B cell (primary cell): Measurements from ENCODE around the gene UCN3. TPM values are rescaled to one million over a fixed set of nuclear protein-coding genes. Genes with fewer than 3 reads are reported as not detected.

Source experiments
- ATAC-seq: fragments of 200-7000 bp; cut with Tn5 transposase; one replicate; pipeline ENCODE4 v1.10.0; 2021; ENCODE audit warnings: low read depth, mild to moderate bottlenecking, moderate number of reproducible peaks, moderate library complexity
- CTCF ChIA-PET: fragments of 350-600 bp; sonication (Branson Sonifier 250); formaldehyde crosslinking; loops from one replicate; lab custom pipeline; 2021; ENCODE audit warnings: antibody characterized with exemption, inconsistent platforms; lab: Charles Lee
- POLR2A ChIA-PET: fragments of 350-600 bp; sonication (Branson Sonifier 250); formaldehyde crosslinking; loops from one replicate; lab custom pipeline; 2021; ENCODE audit warnings: antibody characterized with exemption; lab: Charles Lee
- DNase-seq: peaks from one replicate; pipeline ENCODE4 v3.0.0; 2013
- H2AFZ ChIP-seq: 2 replicates; pipeline ENCODE4 v1.6.1; 2012; ENCODE audit warnings: mild to moderate bottlenecking, low read depth, low read length; ENCODE audit not compliant: insufficient read depth, poor library complexity, severe bottlenecking
- H3K27ac ChIP-seq, 2 donors: 1 replicate in 1 of 2; 2 replicates in 1 of 2; pipeline ENCODE4 v1.5.1; 2012 to 2013; ENCODE audit warnings: low read length in 2 of 2, mild to moderate bottlenecking in 2 of 2, moderate library complexity in 1 of 2
- H3K27me3 ChIP-seq, 4 experiments: fragments of 200-600 bp in 1 of 4; sonication (generic) in 1 of 4; replicated peaks in 1 of 4; 1 replicate in 2 of 4; 2 replicates in 2 of 4; pipeline versions ENCODE4 v1.6.1 to v1.7.0; 2013 to 2016; ENCODE audit warnings: low read length in 3 of 4, mild to moderate bottlenecking in 2 of 4, mixed read lengths in 1 of 4, moderate library complexity in 1 of 4; ENCODE audit not compliant: insufficient read depth in 4 of 4, control insufficient read depth in 3 of 4; ENCODE audit errors: control extremely low read depth in 1 of 4
- H3K36me3 ChIP-seq, 2 experiments: replicated peaks in 1 of 2; 1 replicate in 1 of 2; 2 replicates in 1 of 2; pipeline versions ENCODE4 v1.6.1 to v1.7.1; 2013; ENCODE audit warnings: low read length in 1 of 2; ENCODE audit not compliant: insufficient read depth in 2 of 2, control insufficient read depth in 1 of 2; ENCODE audit errors: control extremely low read depth in 1 of 2, extremely low read depth in 1 of 2
- H3K4me1 ChIP-seq, 2 donors: fragments of 200-600 bp in 1 of 2; sonication (generic) in 1 of 2; 1 replicate in 1 of 2; 2 replicates in 1 of 2; pipeline versions ENCODE4 v1.5.1 to v1.6.1; 2013 to 2017; ENCODE audit warnings: low read length in 2 of 2; ENCODE audit not compliant: control insufficient read depth in 2 of 2, insufficient read depth in 2 of 2
- H3K4me2 ChIP-seq: replicated peaks from 2 replicates; pipeline ENCODE3; 2012; ENCODE audit warnings: mild to moderate bottlenecking, low read depth, low read length; ENCODE audit not compliant: poor library complexity, severe bottlenecking
- H3K4me3 ChIP-seq, 5 experiments: fragments of 200-600 bp in 1 of 5; sonication (generic) in 1 of 5; 1 replicate in 3 of 5; 2 replicates in 2 of 5; pipeline versions ENCODE4 v1.5.1 to v1.7.0; 2011 to 2016; ENCODE audit warnings: low read length in 4 of 5, mild to moderate bottlenecking in 4 of 5, low read depth in 2 of 5, control low read depth in 1 of 5, moderate library complexity in 1 of 5; ENCODE audit not compliant: insufficient read depth in 1 of 5; ENCODE audit errors: control extremely low read depth in 1 of 5, extremely low read depth in 1 of 5
- H3K79me2 ChIP-seq: fragments of 200-600 bp; sonication (generic); one replicate; pipeline ENCODE4 v1.6.0; 2016; ENCODE audit warnings: low read length; ENCODE audit not compliant: control insufficient read depth, insufficient read depth
- H3K9ac ChIP-seq: fragments of 200-600 bp; sonication (generic); 2 replicates; pipeline ENCODE4 v1.6.1; 2017; ENCODE audit warnings: mild to moderate bottlenecking, low read length, moderate library complexity
- H3K9me3 ChIP-seq, 3 donors: one replicate each; pipeline versions ENCODE4 v1.6.1 to v1.7.1; 2013; ENCODE audit warnings: low read length in 2 of 3; ENCODE audit not compliant: control insufficient read depth in 2 of 3, insufficient read depth in 1 of 3; ENCODE audit errors: control extremely low read depth in 1 of 3
- H4K20me1 ChIP-seq: 2 replicates; pipeline ENCODE4 v1.6.0; 2012; ENCODE audit warnings: mild to moderate bottlenecking, low read length; ENCODE audit not compliant: insufficient read depth, control insufficient read depth, poor library complexity, severe bottlenecking
- H3K27ac Mint-ChIP-seq: one replicate; pipeline ENCODE4 v1.8.0; 2021; ENCODE audit warnings: mixed read lengths
- H3K27me3 Mint-ChIP-seq: one replicate; pipeline ENCODE4 v1.8.0; 2021; ENCODE audit warnings: mixed read lengths
- H3K4me1 Mint-ChIP-seq: one replicate; pipeline ENCODE4 v1.8.0; 2021; ENCODE audit warnings: mixed read lengths
- H3K4me3 Mint-ChIP-seq: one replicate; pipeline ENCODE4 v1.8.0; 2021; ENCODE audit warnings: mixed read lengths
- H3K9me3 Mint-ChIP-seq: one replicate; pipeline ENCODE4 v1.8.0; 2022; ENCODE audit warnings: mixed read lengths; ENCODE audit not compliant: insufficient read depth
- CTCF ChIP-seq: fragments of 200-600 bp; IDR thresholded peaks from one replicate; pipeline ENCODE4 v1.8.0; 2022; ENCODE audit warnings: antibody characterized with exemption, mild to moderate bottlenecking
- EZH2 ChIP-seq: IDR thresholded peaks from 2 replicates; pipeline ENCODE4 v1.6.1; 2012; ENCODE audit warnings: borderline replicate concordance, low read depth, mild to moderate bottlenecking, moderate library complexity, low read length; ENCODE audit not compliant: insufficient read depth, poor library complexity, severe bottlenecking
- WGBS: methylation state at CpG from one replicate; pipeline ENCODE4 v1.1.5; 2013; ENCODE audit warnings: missing lambda C conversion rate; ENCODE audit not compliant: insufficient coverage; 5-methylcytosine and 5-hydroxymethylcytosine counted together
- intact Hi-C: fragments of 100-400 bp; cut with micrococcal nuclease; formaldehyde crosslinking; loops from one replicate; pipeline ENCODE4 v1.10.0; 2022
- polyA plus RNA-seq: library from polyadenylated mRNA; depleted of rRNA; stranded (reverse); fragments of >200 nt; gene quantifications from 2 replicates; pipeline ENCODE4 v1.2.3, GENCODE V29; 2012
- total RNA-seq, 2 donors: library from RNA; stranded (reverse); fragments of 120-200 nt in 1 of 2; gene quantifications; 1 replicate in 1 of 2; 2 replicates in 1 of 2; pipeline versions ENCODE4 v1.2.3 to v1.2.4, GENCODE V29; 2013 to 2022

The UCN3 gene
- total and polyA plus RNA-seq, 2 donors (not counting 1 experiment from before 2014, with no cell fraction given), result not detected

DNA sequence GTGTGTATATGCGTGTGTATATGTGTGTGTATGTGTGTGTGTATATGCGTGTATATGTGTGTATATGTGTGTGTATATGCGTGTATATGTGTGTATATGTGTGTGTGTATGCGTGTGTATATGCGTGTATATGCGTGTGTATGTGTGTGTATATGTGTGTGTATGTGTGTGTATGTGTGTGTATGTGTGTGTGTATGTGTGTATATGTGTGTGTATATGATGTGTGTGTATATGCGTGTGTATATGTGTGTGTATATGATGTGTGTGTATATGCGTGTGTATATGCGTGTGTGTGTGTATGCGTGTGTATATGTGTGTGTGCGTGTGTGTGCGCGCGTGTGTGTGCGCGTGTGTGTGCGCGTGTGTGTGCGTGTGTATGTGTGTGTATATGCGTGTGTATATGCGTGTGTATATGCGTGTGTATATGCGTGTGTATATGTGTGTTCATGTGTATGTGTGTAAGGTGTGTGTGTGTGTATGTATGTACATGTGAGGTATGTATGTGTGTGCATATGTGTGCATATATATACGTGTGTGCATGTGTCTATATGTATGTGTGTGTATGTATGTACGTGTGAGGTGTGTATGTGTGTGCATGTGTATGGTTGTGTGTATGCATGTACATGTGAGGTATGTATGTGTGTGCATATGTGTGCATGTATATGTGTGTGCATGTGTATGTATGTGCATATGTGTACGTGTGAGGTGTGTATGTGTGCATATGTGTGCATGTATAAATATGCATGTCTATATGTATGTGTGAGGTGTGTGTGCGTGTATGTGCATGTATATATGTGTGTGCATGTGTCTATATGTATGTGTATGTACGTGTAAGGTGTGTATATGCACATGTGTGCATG, 6.0 kb downstream of the UCN3 start:
- TF ChIP-seq CTCF (no peak), EZH2 (no peak)
- Histone ChIP-seq H4K20me1 (no peaks in the 10 kb centered on the region), H3K9ac (no peak overlapping the region), H2AFZ (no peak overlapping the region), H3K27ac (no peak overlapping the region), H3K36me3 (no peaks in the 10 kb centered on the region), H3K4me1 (no peaks in the 10 kb centered on the region), H3K9me3 (peaks cover 0 to 18% (median 0%) of the 10 kb centered on the region in 3 donors), H3K4me3 (no peak overlapping the region), H3K4me2 (no peak overlapping the region), H3K27me3 (peaks cover 0 to 8% (median 3%) of the 10 kb centered on the region in 4 experiments), H3K79me2 (no peaks in the 10 kb centered on the region)
- Mint-ChIP-seq H3K27me3 (peaks cover 14% of the 10 kb centered on the region), H3K4me3 (no peak overlapping the region), H3K4me1 (no peaks in the 10 kb centered on the region), H3K9me3 (peaks cover 7% of the 10 kb centered on the region), H3K27ac (peak overlapping the region; percentile 1)
- ChIA-PET POLR2A (no interaction called here), CTCF (no interaction called here)
- WGBS, result 88% methylated on average over 22 of the region's 28 CpGs
- intact Hi-C loops, result no loop called here
- ATAC-seq, result no peak
- no peak for DNase-seq

- H3K27ac Mint-ChIP-seq, result no peak overlapping the region
- ATAC-seq, result no peak
- no peaks in the 10 kb centered on the region for H4K20me1 ChIP-seq
- H3K79me2 ChIP-seq, result no peaks in the 10 kb centered on the region
- peaks cover 0 to 11% (median 3%) of the 10 kb centered on the region in 4 experiments for H3K27me3 ChIP-seq
- H3K27me3 Mint-ChIP-seq, result peaks cover 20% of the 10 kb centered on the region
- no peak overlapping the region for H3K4me2 ChIP-seq
- ChIA-PET POLR2A (no interaction called here), CTCF (no interaction called here)
- H3K4me3 Mint-ChIP-seq, result no peak overlapping the region
- peaks cover 7% of the 10 kb centered on the region for H3K9me3 Mint-ChIP-seq
- no peak overlapping the region for H3K4me3 ChIP-seq
- TF ChIP-seq EZH2 (no peak), CTCF (no peak)
- DNase-seq, result no peak
- H3K27ac ChIP-seq, result no peak overlapping the region
- intact Hi-C loops, result no loop called here
- WGBS, result 61% methylated on average over 2 of the region's 4 CpGs
- H3K9me3 ChIP-seq, result peaks cover 0 to 18% (median 0%) of the 10 kb centered on the region in 3 donors
- H3K4me1 Mint-ChIP-seq, result no peaks in the 10 kb centered on the region
- H3K9ac ChIP-seq, result no peak overlapping the region
- H3K36me3 ChIP-seq, result no peaks in the 10 kb centered on the region
- H3K4me1 ChIP-seq, result no peaks in the 10 kb centered on the region
- H2AFZ ChIP-seq, result no peak overlapping the region
Measured at GRCh38 chr10:5373307-5373706, 8.5 kb downstream of the UCN3 start.
